Lower lobe of right lung (tissue), 2 donors: ENCODE measurements around the gene CMIP. TPM values are rescaled to one million over a fixed set of nuclear protein-coding genes. Genes with fewer than 3 reads are reported as not detected.
A peak's percentile ranks its signal among the peaks of the same experiment; 100 is the strongest.

ENCODE experiments used
- ATAC-seq, 2 donors: fragments of 200-7000 bp; cut with Tn5 transposase; one replicate each; pipeline ENCODE4 v1.9.1; 2020 to 2022; ENCODE audit warnings: mild to moderate bottlenecking in 2 of 2, moderate library complexity in 2 of 2
- DNase-seq: peaks from one replicate; pipeline ENCODE4 v3.0.0-alpha.2; 2020
- H3K27ac ChIP-seq: fragments of 200-600 bp; one replicate; pipeline ENCODE4 v1.8.0; 2022
- H3K27me3 ChIP-seq: fragments of 200-600 bp; one replicate; pipeline ENCODE4 v1.8.0; 2022; ENCODE audit warnings: low read depth
- H3K36me3 ChIP-seq: fragments of 200-600 bp; one replicate; pipeline ENCODE4 v1.8.0; 2022; ENCODE audit warnings: mild to moderate bottlenecking
- H3K4me1 ChIP-seq: fragments of 200-600 bp; one replicate; pipeline ENCODE4 v1.8.0; 2022
- H3K4me3 ChIP-seq: fragments of 200-600 bp; one replicate; pipeline ENCODE4 v1.8.0; 2022; ENCODE audit warnings: mild to moderate bottlenecking
- H3K9me3 ChIP-seq: fragments of 200-600 bp; one replicate; pipeline ENCODE4 v1.8.0; 2022
- intact Hi-C: fragments of 100-400 bp; cut with DNase I; formaldehyde crosslinking; loops from one replicate; pipeline ENCODE4 v1.11.0; 2022
- total RNA-seq: library from RNA; stranded (reverse); fragmentation: NEBNext Ultra II Directional; extraction: Animal tissue kit (Norgen Biotek cat#: 25700); gene quantifications from one replicate; pipeline ENCODE4 v1.2.1, GENCODE V29; 2021
- TF ChIP-seq, protein P1 (sequence below): fragments of 200-600 bp; IDR thresholded peaks from one replicate; pipeline ENCODE4 v1.8.0; 2022; ENCODE audit warnings: antibody characterized with exemption, mild to moderate bottlenecking
- donor health status: DM: no; HTN: yes; CAD: no; lungs with severe emphysema.

Gene CMIP
- total RNA-seq, 1 donor from 2014 or later: 77.4 TPM

DNA sequence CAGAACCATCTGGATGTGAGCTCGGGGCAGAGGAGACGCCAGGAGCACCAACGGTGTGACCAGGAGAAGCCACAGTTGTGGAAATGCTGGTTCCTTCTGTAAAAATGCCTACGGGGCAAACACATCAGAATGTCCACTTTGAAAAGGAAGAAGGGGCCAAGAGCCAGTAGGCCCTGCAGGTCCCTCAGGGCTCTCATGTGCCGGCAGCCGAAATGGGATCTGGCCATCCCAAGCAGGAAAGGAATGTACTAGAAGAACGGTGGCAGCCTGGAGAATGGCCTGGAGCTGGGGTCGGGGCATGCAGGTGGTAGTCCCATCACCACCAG is 172.4 kb downstream of the CMIP start:
- DNase-seq (no peak), ATAC-seq (no peak)
- H3K36me3 ChIP-seq: peaks cover 28% of the 10 kb centered on the region
- no peaks in the 10 kb centered on the region for H3K27me3 ChIP-seq
- H3K4me1 ChIP-seq: peaks cover 36% of the 10 kb centered on the region
- no peaks in the 10 kb centered on the region for H3K9me3 ChIP-seq
- intact Hi-C loops: no loop called here
- H3K27ac ChIP-seq: peak overlapping the region; percentile 43
- H3K4me3 ChIP-seq: no peak overlapping the region
- TF ChIP-seq, protein P1, sequence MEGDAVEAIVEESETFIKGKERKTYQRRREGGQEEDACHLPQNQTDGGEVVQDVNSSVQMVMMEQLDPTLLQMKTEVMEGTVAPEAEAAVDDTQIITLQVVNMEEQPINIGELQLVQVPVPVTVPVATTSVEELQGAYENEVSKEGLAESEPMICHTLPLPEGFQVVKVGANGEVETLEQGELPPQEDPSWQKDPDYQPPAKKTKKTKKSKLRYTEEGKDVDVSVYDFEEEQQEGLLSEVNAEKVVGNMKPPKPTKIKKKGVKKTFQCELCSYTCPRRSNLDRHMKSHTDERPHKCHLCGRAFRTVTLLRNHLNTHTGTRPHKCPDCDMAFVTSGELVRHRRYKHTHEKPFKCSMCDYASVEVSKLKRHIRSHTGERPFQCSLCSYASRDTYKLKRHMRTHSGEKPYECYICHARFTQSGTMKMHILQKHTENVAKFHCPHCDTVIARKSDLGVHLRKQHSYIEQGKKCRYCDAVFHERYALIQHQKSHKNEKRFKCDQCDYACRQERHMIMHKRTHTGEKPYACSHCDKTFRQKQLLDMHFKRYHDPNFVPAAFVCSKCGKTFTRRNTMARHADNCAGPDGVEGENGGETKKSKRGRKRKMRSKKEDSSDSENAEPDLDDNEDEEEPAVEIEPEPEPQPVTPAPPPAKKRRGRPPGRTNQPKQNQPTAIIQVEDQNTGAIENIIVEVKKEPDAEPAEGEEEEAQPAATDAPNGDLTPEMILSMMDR: no peak

- no peak overlapping the region for H3K27ac ChIP-seq
These were observed 173.6 kb downstream of the CMIP start for GRCh38 chr16:81618187-81618586.

GRCh38 chr16:81618661-81619060 is 174.1 kb downstream of the CMIP start:
- Histone ChIP-seq H3K27ac (no peak overlapping the region), H3K36me3 (peaks cover 37% of the 10 kb centered on the region), H3K9me3 (no peaks in the 10 kb centered on the region), H3K4me1 (peaks cover 19% of the 10 kb centered on the region), H3K4me3 (no peak overlapping the region), H3K27me3 (no peaks in the 10 kb centered on the region)
- DNase-seq (no peak), ATAC-seq (peak in 1 of 2 donors; percentile 39)
- intact Hi-C loops: no loop called here
- TF ChIP-seq, protein P1: no peak

More at GRCh38 chr16:81618187-81618586, 173.6 kb downstream of the CMIP start:
- Histone ChIP-seq H3K36me3 (peaks cover 37% of the 10 kb centered on the region), H3K9me3 (no peaks in the 10 kb centered on the region), H3K4me1 (peaks cover 24% of the 10 kb centered on the region), H3K27me3 (no peaks in the 10 kb centered on the region), H3K4me3 (no peak overlapping the region)
- TF ChIP-seq, protein P1: no peak
- ATAC-seq: no peak
- intact Hi-C loops: no loop called here
- DNase-seq: no peak

GRCh38 chr16:81620029-81620428 is 175.4 kb downstream of the CMIP start:
- H3K4me1 ChIP-seq: peaks cover 23% of the 10 kb centered on the region
- peaks cover 37% of the 10 kb centered on the region for H3K36me3 ChIP-seq
- H3K27ac ChIP-seq: no peak overlapping the region
- DNase-seq (no peak), ATAC-seq (no peak)
- no peaks in the 10 kb centered on the region for H3K9me3 ChIP-seq
- TF ChIP-seq, protein P1: no peak
- H3K27me3 ChIP-seq: no peaks in the 10 kb centered on the region
- no peak overlapping the region for H3K4me3 ChIP-seq
- intact Hi-C loops: no loop called here

DNA sequence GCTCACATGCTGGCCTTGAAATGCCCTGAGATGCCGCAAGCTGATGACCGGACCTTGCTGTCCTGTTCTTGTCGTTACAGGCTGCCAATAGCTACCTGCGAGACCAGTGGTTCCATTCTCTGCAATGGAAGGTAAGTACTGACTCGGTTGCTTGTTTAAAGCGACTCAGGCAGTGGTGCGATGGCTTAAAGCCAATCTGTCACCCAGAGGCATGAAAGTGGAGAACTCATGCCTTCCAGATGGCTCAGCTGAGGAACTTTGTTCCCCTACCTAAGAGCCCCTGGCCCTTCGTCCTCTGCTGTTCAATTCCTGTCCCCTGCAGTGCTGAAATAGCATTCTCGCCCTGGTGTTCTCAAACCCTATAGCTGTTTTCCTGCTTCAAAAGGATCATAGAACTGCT is 176.2 kb downstream of the CMIP start:
- TF ChIP-seq, protein P1: no peak
- peaks cover 31% of the 10 kb centered on the region for H3K4me1 ChIP-seq
- H3K27me3 ChIP-seq: no peaks in the 10 kb centered on the region
- no peak overlapping the region for H3K27ac ChIP-seq
- DNase-seq (no peak), ATAC-seq (no peak)
- peaks cover 37% of the 10 kb centered on the region for H3K36me3 ChIP-seq
- intact Hi-C loops: no loop called here
- H3K4me3 ChIP-seq: no peak overlapping the region
- no peaks in the 10 kb centered on the region for H3K9me3 ChIP-seq

GRCh38 chr16:81621496-81621895 is 176.9 kb downstream of the CMIP start:
- H3K4me1 ChIP-seq: peaks cover 29% of the 10 kb centered on the region
- H3K27ac ChIP-seq: no peak overlapping the region
- no peak overlapping the region for H3K4me3 ChIP-seq
- no peaks in the 10 kb centered on the region for H3K9me3 ChIP-seq
- intact Hi-C loops: no loop called here
- ATAC-seq (no peak), DNase-seq (no peak)
- H3K27me3 ChIP-seq: no peaks in the 10 kb centered on the region
- TF ChIP-seq, protein P1: no peak
- peaks cover 37% of the 10 kb centered on the region for H3K36me3 ChIP-seq
